HCT116 (cell line): ENCODE data around the gene DAZAP1. TPM values are rescaled to one million over a fixed set of nuclear protein-coding genes. Genes with fewer than 3 reads are reported as not detected.

Experiments used
- ATAC-seq: fragments of 200-7000 bp; cut with Tn5 transposase; 2 replicates; pipeline ENCODE4 v1.9.1; 2020; ENCODE audit warnings: mild to moderate bottlenecking, moderate library complexity
- BruUV-seq: library from RNA; stranded (reverse); fragments of 400-500 nt; replicated peaks from 2 replicates; lab custom pipeline; 2021; lab: Mats Ljungman, UMichigan
- CTCF ChIA-PET: fragments of 300-600 bp; sonication (Branson Sonifier 250); formaldehyde crosslinking; loops from one replicate; lab custom pipeline; 2021; ENCODE audit warnings: antibody characterized with exemption; lab: Charles Lee
- POLR2A ChIA-PET: fragments of 300-600, 350-600 bp; sonication (Branson Sonifier 250); formaldehyde crosslinking; loops from one replicate; lab custom pipeline; 2021; ENCODE audit warnings: antibody characterized with exemption; lab: Charles Lee
- RAD21 ChIA-PET, 2 experiments: fragments of 300-600 bp; sonication (Branson Sonifier 250); formaldehyde crosslinking; loops; one replicate each; lab custom pipeline; 2023; ENCODE audit warnings: low total read pairs in 2 of 2; ENCODE audit not compliant: uncharacterized antibody in 2 of 2, unreplicated experiment in 2 of 2, low non-redundant PET in 1 of 2; lab: Charles Lee
- DNase-seq: peaks from one replicate; pipeline ENCODE4 v3.0.0-alpha.2; 2010; ENCODE audit warnings: low read depth, low spot score
- H2AFZ ChIP-seq: fragments of 200-600 bp; shearing (Covaris generic), sonication (generic); 2 replicates; pipeline ENCODE4 v1.6.1; 2017; ENCODE audit warnings: low read depth, mixed run types, mixed read lengths, antibody characterized with exemption, low read length; ENCODE audit not compliant: poor library complexity, severe bottlenecking
- H3K27ac ChIP-seq: 2 replicates; pipeline ENCODE4 v1.5.1; 2012; ENCODE audit warnings: low read depth, low read length
- H3K27me3 ChIP-seq: fragments of 200-600 bp; sonication (generic); 2 replicates; pipeline ENCODE4 v1.6.1; 2016; ENCODE audit warnings: mixed run types, low read length, mixed read lengths; ENCODE audit not compliant: insufficient read depth
- H3K36me3 ChIP-seq, 2 experiments: fragments of 200-500 bp in 1 of 2; fragments of 200-600 bp in 1 of 2; sonication (Bioruptor generic) in 1 of 2; sonication (generic) in 1 of 2; 2 replicates each; pipeline versions ENCODE4 v1.5.1 to v1.6.1; 2014 to 2016; ENCODE audit warnings: low read length in 2 of 2, inconsistent platforms in 1 of 2, mixed read lengths in 1 of 2, mixed run types in 1 of 2; ENCODE audit not compliant: insufficient read depth in 2 of 2, control insufficient read depth in 1 of 2
- H3K4me1 ChIP-seq, 2 experiments: fragments of 200-600 bp in 1 of 2; sonication (generic) in 1 of 2; 2 replicates each; pipeline versions ENCODE4 v1.5.1 to v1.6.1; 2012 to 2017; ENCODE audit warnings: low read length in 2 of 2, inconsistent platforms in 1 of 2, mild to moderate bottlenecking in 1 of 2, mixed read lengths in 1 of 2, mixed run types in 1 of 2, moderate library complexity in 1 of 2; ENCODE audit not compliant: insufficient read depth in 2 of 2, control insufficient read depth in 1 of 2
- H3K4me2 ChIP-seq: fragments of 200-600 bp; sonication (generic); 2 replicates; pipeline ENCODE4 v1.6.1; 2017; ENCODE audit warnings: mixed run types, low read length, mixed read lengths
- H3K4me3 ChIP-seq, 2 experiments: fragments of 200-600 bp in 1 of 2; sonication (generic) in 1 of 2; replicated peaks in 1 of 2; 2 replicates each; pipeline ENCODE4 v1.5.1; 2011 to 2016; ENCODE audit warnings: low read length in 2 of 2, control low read depth in 1 of 2, low read depth in 1 of 2, mild to moderate bottlenecking in 1 of 2, mixed read lengths in 1 of 2, mixed run types in 1 of 2
- H3K79me2 ChIP-seq: fragments of 200-600 bp; sonication (generic); 2 replicates; pipeline ENCODE4 v1.6.1; 2017; ENCODE audit warnings: mild to moderate bottlenecking, mixed run types, low read length, moderate library complexity, mixed read lengths; ENCODE audit not compliant: insufficient read depth
- H3K9ac ChIP-seq: fragments of 200-600 bp; sonication (generic); 2 replicates; pipeline ENCODE4 v1.6.1; 2016; ENCODE audit warnings: low read length, mixed read lengths
- H3K9me2 ChIP-seq: fragments of 200-600 bp; sonication (generic), shearing (Covaris generic); 2 replicates; pipeline ENCODE4 v1.6.1; 2017; ENCODE audit warnings: mixed run types, mild to moderate bottlenecking, moderate library complexity; ENCODE audit not compliant: insufficient read depth
- H3K9me3 ChIP-seq, 2 experiments: fragments of 200-500 bp in 1 of 2; fragments of 200-600 bp in 1 of 2; sonication (Bioruptor generic) in 1 of 2; sonication (generic) in 1 of 2; 2 replicates each; pipeline ENCODE4 v1.6.1; 2014 to 2017; ENCODE audit warnings: low read length in 2 of 2, mixed read lengths in 2 of 2, inconsistent platforms in 1 of 2, low read depth in 1 of 2, mild to moderate bottlenecking in 1 of 2, mixed run types in 1 of 2, moderate library complexity in 1 of 2; ENCODE audit not compliant: control insufficient read depth in 1 of 2, insufficient read depth in 1 of 2
- H4K20me1 ChIP-seq: fragments of 200-600 bp; sonication (generic), shearing (Covaris generic); 2 replicates; pipeline ENCODE4 v1.6.1; 2017; ENCODE audit warnings: mixed run types, mild to moderate bottlenecking, moderate library complexity; ENCODE audit not compliant: insufficient read depth
- CBX3 ChIP-seq: IDR thresholded peaks from 2 replicates; pipeline ENCODE4 v1.6.1; 2012; ENCODE audit warnings: low read depth
- CEBPB ChIP-seq: IDR thresholded peaks from 2 replicates; pipeline ENCODE4 v1.6.1; 2012; ENCODE audit warnings: low read depth
- EGR1 ChIP-seq: IDR thresholded peaks from 2 replicates; pipeline ENCODE4 v1.6.1; 2012; ENCODE audit warnings: low read depth
- EZH2 ChIP-seq: fragments of 200-600 bp; sonication (generic); IDR thresholded peaks from 2 replicates; pipeline ENCODE4 v1.6.1; 2017; ENCODE audit warnings: antibody characterized with exemption, mixed run types
- FOSL1 ChIP-seq: IDR thresholded peaks from 2 replicates; pipeline ENCODE4 v1.6.1; 2012; ENCODE audit warnings: low read depth
- JUND ChIP-seq: IDR thresholded peaks from 2 replicates; pipeline ENCODE4 v1.6.1; 2012
- SIN3A ChIP-seq: IDR thresholded peaks from 2 replicates; pipeline ENCODE4 v1.6.1; 2012; ENCODE audit warnings: low read depth
- SP1 ChIP-seq: IDR thresholded peaks from 2 replicates; pipeline ENCODE4 v1.6.1; 2012; ENCODE audit warnings: low read depth
- TCF7L2 ChIP-seq: IDR thresholded peaks from 2 replicates; pipeline ENCODE4 v1.7.0; 2011; ENCODE audit warnings: borderline replicate concordance, inconsistent platforms; ENCODE audit not compliant: insufficient read depth, insufficient read length; ENCODE audit errors: extremely low read depth
- ZFX ChIP-seq: fragments of 450-650 bp; IDR thresholded peaks from 2 replicates; pipeline ENCODE4 v1.6.1; 2017
- ZNF274 ChIP-seq: fragments of 200-500 bp; sonication (Bioruptor generic); IDR thresholded peaks from 2 replicates; pipeline ENCODE4 v1.6.1; 2014; ENCODE audit warnings: mild to moderate bottlenecking, low read depth, low read length, inconsistent platforms
- intact Hi-C: fragments of 100-400 bp; cut with micrococcal nuclease; formaldehyde crosslinking; loops from 2 replicates; pipeline ENCODE4 v1.10.0; 2022
- total RNA-seq: library from RNA; stranded (reverse); gene quantifications from one replicate; pipeline ENCODE4 v1.2.1, GENCODE V29; 2021; ENCODE audit not compliant: unreplicated experiment
- TF ChIP-seq, protein P1 (sequence below): IDR thresholded peaks from 2 replicates; pipeline ENCODE4 v1.6.1; 2012

DAZAP1 gene
- total RNA-seq, 1 experiment from 2014 or later = 191 TPM

DNA sequence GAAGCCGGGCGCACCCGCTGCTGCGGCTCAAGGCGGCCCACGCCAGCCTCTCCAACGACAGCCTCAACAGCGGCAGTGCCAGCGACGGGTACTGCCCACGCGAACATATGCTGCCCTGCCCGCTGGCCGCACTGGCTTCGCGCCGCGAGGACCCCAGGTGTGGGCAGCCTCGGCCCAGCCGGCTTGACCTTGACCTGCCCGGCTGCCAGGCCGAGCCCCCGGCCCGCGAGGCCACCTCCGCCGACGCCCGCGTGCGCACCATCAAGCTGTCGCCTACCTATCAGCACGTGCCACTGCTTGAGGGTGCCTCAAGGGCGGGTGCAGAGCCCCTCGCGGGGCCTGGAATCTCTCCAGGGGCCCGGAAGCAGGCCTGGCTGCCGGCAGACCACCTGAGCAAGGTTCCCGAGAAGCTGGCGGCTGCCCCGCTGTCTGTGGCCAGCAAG is 58.7 kb downstream of the DAZAP1 start:
- no peak for DNase-seq
- ChIA-PET POLR2A (interaction anchor here (2.1 kb wide), 1 partner anchor 10 kb away, joined by 6 read pairs; no protein-coding TSS in a partner anchor), RAD21 (interaction anchor here in 1 of 2 experiments (0.7 kb wide), 1 partner anchor 197 kb away, joined by 3 read pairs; no protein-coding TSS in a partner anchor), CTCF (interaction anchor here (2.2 kb wide), 1 partner anchor 10 kb away, joined by 9 read pairs; no protein-coding TSS in a partner anchor)
- no peak for ATAC-seq
- Histone ChIP-seq H3K27ac (no peak overlapping the region; the same call in 1 of the 2 replicates), H3K9me2 (no peaks in the 10 kb centered on the region), H3K27me3 (no peaks in the 10 kb centered on the region), H4K20me1 (no peaks in the 10 kb centered on the region), H3K4me2 (no peak overlapping the region), H3K4me1 (peaks cover 7 to 25% of the 10 kb centered on the region in 2 experiments), H3K9ac (no peak overlapping the region), H3K79me2 (peaks cover 11% of the 10 kb centered on the region; the same call in 1 of the 2 replicates), H2AFZ (no peak overlapping the region), H3K36me3 (no peaks in the 10 kb centered on the region; a peak in 1 of 4 replicates), H3K4me3 (no peak overlapping the region), H3K9me3 (no peaks in the 10 kb centered on the region)
- BruUV-seq = no TSS peak
- intact Hi-C loops = no loop called here
- TF ChIP-seq SIN3A (no peak), SP1 (no peak), ZFX (no peak), CBX3 (no peak), EZH2 (no peak), EGR1 (no peak), FOSL1 (no peak), ZNF274 (no peak), TCF7L2 (no peak), JUND (no peak), CEBPB (no peak)
- TF ChIP-seq, protein P1, sequence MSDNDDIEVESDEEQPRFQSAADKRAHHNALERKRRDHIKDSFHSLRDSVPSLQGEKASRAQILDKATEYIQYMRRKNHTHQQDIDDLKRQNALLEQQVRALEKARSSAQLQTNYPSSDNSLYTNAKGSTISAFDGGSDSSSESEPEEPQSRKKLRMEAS = no peak
